Activated CD8-positive, alpha-beta memory T cell treated with anti-CD3 and anti-CD28 coated beads for 48 hours (primary cell): ENCODE data around the gene B4GALNT3.
"Not testable (repeated sequence)": the region's sequence is repeated elsewhere in the genome, so short reads cannot be mapped to it uniquely, and the experiment has no call there.

Experiments
- DNase-seq, 3 experiments: peaks; one replicate each; pipeline ENCODE4 v3.0.0-alpha.2; 2020; ENCODE audit warnings: low read depth in 2 of 3, low spot score in 2 of 3

The B4GALNT3 gene

DNA sequence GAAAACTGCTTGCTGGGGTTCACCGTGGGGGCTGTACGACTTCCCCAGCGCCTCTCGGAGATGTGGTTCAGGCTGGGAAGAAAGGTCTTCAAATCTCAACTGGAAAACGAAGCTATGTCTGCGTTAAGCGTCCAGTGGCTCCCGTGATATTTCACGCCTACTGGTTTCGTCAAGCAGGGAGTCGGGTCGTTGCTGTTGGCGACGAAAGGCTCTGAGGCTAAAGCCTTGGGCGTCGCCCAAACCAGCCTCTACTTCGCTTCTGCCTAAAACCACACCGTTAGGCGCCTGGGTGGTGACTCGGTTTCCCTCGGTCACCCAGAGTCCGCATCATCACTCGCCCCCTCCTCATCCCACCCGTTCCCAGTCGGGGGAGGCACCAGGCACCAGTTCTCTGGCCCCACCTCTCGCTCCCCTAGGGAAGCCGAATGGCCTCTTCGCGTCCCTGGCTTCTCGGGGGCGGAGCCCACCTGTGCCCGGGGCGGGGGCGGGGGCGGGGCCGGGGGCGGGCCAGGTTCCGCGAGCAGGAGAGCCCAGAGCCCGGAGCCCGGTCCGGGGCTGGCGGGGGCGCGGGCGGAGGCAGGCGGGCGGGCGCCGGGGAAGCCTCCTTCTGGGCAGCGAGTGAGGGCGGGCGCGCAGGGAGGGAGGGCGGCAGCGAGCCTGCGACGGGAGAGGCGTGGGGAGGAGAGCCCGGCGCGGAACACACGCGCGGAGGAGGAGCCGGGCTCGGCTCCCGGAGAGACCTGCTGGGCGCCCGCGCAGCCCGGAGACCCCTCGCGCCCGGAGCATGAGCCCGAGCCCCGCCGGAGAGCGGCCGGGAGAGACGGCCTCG, at the start of gene B4GALNT3:
B4GALNT3 (plus strand) TSS at position 510 of the 829 bp plus-strand sequence. CDS start 438 bp downstream, outside the sequence.
- DNase-seq, result no peak

DNA sequence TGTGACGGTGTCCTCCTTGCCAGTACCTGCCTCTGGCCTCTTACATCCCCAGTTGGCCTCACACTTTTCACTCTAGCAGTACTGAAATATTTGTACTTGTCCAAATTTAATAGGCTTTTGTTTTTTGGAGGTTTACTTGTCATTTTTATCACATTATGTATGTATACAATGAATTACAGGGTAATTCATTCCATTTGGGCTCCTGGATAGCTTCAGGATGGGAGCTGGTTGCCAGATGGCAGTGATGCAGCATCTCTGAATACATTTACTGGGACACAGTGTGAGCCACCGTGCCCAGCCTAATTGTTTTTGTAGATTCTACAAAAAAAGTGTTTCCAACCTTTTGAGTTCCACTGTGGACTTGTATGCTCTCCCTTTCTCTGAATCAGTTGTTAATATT, 44.9 kb upstream of the B4GALNT3 start:
- DNase-seq, result no peak

DNA sequence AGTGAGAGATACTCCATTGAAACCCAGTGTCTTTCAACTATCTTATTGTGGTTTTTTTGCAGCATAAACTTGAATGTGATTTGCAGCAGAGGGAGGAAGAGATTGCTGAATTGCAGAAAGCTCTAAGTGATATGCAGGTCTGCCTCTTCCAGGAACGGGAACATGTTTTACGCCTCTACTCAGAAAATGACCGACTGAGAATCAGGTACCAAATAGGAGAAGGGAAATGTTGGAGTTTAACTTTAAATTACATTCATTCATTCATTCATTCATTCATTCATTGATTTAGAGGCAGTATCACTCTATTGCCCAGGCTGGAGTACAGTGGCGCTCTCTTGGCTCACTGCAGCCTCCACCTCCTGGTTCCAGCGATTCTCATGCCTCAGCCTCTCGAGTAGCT, 41.3 kb upstream of the B4GALNT3 start:
- no peak for DNase-seq

DNA sequence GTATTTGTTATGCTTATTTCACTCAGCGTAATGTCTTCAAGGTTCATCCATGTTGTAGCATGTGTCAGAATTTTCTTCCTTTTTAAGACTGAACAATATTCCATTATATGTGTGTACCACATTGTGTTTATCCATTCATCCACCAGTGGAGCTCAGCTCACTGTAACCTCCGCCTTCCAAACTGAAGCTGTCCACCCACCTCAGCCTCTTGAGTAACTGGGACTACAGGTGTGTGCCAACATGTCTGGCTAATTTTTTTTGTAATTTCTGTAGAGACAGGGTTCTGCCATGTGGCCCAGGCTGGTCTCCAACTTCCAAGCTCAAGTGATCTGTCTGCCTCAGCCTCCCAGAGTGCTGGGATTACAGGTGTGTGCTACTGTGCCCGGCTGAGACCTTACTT, 37.2 kb upstream of the B4GALNT3 start:
- no peak for DNase-seq

DNA sequence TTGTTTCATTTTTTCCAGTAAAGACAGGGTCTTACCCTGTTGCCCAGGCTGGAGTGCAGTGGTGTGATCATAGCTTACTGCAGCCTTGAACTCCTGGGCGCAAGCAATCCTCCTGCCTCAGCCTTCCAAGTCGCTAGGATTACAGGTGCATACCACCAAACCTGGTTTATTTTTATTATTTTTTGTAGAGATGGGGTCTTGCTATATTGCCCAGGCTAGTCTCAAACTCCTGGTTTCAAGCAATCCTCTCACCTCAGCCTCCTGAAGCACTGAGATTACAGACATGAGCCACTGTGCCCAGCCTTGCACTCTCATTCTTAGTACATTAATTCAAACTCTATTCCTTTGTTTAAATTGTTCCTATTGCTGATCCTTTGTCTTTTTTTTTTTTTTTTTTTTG, 24.0 kb upstream of the B4GALNT3 start:
- not testable (repeated sequence) for DNase-seq

DNA sequence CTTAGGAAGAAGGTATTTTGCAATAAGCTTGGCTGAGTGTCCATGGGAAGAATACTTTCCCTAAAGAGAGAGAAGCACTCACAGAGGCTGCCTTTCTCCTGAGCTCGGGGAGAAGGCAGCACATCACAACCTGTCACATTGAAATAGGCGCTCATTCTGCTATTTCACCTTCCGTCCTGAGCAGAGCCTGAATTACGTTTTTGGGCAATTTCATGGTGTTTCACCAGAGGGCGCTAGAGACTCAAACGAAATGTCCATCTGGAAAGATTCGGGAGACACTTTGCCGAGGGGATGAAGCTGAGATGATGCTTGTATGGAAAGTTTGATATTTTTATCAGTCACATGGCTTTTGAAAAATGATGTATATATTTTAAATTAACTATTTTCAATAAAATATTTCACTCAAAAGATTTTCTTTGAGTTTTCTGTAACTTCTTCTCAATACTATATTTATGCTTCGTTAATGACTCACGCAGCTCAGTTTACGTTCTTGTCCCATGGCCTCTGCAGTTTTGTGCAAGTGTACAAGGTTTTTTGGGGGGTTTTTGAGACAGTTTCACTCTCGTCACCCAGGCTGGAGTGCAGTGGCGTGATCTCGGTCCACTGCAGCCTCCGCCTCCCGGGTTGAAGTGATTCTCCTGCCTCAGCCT, 17.4 kb upstream of the B4GALNT3 start:
- no peak for DNase-seq

DNA sequence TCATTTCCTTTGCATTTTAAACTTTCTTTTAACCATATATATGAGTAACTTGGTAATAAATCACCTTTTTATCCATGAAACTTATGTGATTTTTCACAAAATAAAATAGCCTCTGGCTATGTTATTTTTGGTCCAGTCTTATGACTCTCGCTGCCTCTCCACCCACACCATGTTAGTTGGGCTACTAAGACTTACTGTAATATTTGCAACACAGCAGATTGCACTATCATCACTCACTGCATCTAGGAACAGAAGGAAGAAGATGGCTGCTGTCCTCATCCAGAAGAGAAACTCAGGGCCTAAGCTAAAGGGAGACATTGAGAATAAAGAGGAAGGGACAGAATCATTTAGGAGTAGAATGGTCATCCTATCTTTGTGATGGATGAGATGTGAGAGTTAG, 12.6 kb upstream of the B4GALNT3 start:
- DNase-seq, result no peak

DNA sequence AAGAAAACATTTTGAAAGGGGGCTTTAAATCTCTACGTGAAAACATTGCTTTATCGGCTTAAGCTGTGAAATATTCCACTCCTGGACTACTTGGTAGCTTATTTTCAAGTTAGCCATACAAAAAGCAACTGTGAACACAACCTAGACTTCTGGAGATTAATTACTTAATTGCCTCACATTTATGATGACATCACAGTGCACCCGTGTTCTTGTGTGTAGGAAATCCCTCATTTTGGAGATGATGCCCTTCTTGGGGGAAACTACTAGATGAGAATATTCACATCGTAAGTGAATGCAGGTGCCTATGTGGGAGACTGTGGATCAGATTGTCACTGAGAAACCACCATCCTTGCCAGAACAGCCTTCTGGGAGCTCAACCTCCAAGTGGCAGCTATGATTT, 10.5 kb upstream of the B4GALNT3 start:
- DNase-seq, result no peak

DNA sequence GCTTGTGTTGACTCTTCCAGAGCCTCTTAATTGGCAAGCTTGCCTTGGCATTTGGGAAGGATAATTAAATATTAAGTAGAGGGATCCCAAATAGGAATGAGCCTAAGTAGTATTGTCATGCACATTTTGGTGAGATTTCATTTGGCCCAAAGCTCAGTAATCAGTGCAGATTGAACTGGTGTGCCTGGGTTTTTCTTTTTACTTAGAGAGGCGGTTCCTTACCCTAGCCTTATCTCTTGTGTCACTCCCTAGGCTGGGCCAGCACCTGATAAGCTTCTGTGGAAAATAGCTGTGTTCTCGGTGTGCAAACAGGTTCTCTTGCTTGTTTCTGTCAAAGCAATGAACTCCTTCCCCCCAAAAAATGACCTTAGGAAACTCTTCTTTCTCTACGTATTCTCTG, 9.3 kb upstream of the B4GALNT3 start:
- no peak for DNase-seq

DNA sequence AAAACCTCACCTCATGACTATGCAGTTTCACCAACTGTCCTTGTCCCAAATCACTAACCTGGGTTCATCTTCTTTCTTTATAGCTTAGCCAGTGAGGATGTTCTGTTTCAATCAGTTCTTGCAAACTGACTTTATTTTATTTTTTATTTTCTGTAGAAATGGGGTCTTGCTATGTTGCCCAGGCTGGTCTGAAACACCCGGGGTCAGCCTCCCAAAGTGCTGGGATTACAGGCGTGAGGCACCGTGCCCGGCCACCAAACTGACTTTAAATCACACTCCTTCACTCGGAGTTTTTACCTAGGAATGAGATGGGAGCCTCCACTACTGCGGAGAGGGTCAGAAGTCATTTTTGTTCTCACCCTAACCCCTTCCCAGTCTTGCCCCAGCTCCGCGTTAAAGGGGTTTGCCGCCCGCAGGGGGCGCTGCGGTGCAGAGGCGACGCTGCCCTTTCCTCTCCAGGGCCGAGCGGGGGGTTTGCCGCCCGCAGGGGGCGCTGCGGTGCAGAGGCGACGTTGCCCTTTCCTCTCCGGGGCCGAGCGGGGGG, 7.0 kb upstream of the B4GALNT3 start:
- DNase-seq, result peak; percentile 48 to 76 (median 55)

DNA sequence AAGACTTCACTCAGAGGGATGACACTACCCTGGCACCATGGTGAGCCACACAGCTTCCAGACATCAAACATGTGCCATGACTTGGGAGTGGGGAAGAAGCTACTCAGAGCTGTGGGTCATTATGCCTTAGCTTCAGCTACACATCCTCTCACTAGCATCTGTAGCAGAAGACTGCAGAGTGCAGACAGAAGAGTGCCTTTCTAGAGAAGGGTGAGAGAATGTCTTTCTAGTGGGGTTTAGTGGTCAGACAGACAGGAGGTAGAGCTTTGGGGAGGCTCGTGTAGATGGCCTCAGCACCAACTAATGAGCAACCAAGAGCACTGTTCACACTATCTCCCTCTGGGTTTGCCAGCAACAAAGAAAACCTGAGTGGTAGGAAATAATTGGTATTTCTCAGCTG, 4.9 kb upstream of the B4GALNT3 start:
- DNase-seq, result no peak

DNA sequence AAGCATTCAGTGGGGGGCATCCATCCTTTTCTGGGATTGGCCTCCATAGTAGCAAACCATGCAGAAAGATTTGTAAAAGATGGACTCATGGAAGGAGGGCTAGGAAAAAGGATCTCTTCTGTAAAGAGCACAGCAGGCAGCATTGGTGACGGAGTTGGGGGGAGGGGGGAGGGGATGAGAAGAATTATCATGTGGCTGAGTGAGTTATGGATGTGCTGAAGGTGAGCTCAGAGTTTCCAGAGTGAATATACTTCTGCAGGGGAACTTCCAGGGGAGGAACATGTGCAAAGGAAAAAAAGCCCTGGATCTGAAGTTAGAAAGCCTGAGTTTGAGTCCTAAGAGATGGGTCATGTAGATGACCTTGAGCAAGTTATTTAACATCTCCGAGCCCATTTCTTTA, 3.9 kb upstream of the B4GALNT3 start:
- DNase-seq, result no peak

DNA sequence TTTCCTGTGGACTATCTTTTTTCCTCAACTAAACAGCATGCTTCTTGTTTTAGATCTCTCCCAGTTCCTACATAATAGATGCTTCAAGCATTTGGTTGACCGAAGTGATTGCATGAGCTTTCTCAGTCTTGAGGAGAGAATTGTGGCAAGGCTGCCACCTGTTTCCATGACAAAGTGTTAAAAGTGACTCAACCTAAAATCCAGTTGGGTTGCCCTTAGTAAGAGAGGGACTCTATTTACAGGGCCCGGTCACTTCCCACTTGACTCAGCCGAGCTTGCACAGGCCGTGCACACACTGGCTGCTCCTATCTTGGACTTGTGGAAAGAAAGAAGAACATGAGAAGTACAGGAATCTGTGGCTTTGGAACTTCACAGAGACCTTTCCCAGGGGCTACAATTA, 2.1 kb upstream of the B4GALNT3 start:
- DNase-seq, result no peak

DNA sequence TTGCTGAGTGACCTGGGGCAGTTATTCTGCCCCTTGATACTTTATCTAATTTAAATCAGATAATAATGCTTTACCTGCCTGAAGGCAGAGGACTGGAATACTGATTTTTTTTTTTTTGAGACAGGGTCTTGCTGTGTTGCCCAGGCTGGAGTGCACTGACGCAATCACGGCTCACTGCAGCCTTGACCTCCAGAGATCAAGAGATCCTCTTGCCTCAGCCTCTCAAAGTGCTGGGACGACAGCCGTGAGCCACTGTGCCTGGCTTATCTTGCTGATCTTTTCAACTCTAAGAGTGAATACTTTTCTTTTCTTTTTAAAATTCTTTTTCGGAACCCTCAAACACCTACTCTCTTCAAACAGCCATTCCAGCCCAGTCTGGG, 699 bp upstream of the B4GALNT3 start:
- DNase-seq, result no peak

DNA sequence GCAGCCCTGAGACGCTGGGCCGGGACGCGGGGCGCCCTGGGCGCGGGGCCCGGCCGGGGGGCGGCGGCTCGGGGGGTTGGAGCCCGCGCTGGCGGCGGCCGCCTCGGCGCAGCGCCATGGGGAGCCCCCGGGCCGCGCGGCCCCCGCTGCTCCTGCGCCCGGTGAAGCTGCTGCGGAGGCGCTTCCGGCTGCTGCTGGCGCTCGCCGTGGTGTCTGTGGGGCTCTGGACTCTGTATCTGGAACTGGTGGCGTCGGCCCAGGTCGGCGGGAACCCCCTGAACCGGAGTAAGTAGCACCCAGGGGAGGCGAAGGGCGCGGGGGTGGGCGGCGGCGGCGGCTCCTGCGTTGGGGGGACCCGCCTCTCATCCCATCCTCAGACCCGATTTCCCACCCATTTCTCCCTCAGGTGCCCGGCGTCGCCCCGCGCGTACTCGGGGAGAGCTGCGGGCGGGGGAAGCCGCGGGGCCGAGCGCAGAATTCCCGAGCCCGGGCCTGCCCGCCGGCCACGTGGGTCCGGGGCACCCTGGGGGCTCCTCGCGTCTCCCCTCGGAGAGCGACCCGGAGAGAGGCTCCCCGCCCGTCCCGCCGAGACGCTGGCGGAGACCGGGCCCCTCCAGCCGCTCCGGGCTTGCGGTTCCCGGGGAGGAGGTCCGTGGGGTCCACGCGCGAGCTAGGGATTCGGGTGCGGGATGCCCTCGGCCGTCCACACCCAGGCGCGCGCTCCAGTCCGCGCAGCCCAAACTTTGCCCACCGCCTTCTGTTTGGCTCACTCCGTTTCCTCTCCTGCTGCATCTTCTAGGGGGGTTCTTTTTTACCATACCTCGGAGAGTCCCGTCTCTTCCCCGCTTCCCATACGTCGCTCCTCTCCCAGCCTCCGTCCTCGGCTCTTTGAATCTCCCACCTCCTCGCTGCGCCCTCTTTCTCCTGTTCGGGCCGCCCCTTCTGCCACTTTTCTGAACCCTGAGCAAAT, 807 bp downstream of the B4GALNT3 start:
- peak in 1 of 3 experiments; percentile 19 for DNase-seq

DNA sequence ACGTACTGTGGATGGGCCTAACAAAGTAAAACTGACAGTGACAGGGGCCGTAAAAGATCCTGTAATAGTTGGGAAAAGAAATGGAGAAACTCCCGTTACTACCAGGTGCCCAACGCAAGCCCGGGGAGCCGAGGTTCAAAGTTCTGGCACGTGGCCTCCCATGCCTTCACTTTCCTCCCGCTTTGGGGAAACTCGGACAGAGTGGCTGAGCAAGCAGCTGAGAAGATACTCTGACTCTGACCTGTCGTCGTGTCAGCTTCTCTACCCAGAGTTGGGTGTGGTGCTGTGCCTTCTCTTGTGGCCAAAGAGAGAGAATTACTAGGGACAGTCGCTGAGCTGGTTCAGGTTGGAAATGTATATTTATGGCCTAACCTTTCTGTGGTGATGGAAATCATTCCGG, 1.7 kb downstream of the B4GALNT3 start:
- no peak for DNase-seq

DNA sequence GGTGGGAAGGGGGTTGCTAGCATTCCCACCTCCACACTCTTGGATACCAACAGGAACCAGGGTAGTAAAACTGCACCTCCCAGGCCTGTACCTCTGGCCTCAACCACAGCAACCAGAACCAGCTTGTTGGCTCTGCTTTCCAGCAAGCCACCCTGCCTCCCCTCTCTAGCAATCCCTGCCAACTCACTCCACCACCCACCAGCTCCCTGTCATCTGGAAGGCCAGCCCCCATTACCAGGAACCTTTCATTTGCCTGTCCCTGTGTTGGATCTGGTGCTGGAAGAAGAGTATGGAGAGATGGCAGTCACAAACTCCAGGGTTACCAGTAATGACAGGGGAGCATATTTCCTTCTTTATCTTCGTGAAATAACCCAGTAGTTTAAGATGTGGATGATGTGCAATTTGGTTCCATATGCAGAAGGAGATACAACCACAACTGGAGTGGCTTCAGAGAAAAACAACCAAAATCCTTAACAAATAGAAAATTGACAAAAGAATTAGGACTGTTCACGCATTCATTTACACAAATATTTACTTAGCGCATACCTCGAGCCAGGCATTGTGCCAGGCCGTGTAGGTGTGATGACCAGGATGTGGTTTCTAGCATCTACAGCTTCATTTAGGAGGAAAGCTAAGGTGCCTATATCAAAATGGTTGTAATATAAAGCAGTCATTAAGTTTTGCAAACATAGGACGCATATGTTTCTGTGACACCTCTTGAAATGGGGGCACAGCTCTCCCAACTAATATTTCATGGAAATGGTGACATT, 3.4 kb downstream of the B4GALNT3 start:
- no peak for DNase-seq

DNA sequence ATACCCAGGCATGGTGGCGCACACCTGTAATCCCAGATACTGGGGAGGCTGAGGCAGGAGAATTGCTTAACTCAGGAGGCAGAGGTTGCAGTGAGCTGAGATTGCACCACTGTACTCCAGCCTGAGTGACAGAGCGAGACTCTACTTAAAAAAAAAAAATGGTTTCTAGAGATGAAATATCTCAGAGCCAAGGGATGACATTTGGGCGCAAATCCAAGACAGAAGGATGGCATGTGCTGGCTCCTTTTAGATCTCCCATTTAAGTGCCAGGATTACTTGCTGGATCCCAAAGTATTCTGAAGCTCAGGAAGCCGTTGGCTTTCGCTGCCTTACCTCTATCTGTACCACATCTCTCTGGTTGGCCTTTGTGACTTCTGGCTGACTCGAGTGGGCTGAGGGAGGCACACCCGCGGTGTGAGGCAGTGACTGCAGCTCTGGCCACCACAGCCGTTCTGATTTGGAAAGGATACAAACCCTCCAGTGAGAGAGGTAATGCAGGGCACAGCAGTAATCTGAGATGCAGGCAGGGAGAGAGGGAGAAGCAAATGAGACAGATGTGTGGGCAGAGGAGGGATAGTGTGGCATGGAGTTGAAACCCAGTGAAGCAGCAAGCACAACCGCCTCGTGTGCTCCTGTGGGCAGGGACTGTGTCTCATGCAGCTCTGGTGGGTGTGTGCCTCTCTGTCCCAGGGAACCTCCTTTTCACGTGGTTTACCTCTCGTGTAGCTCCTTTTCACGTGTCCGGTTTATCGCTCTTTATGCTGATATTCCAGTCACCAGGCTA, 4.9 kb downstream of the B4GALNT3 start:
- DNase-seq, result no peak

DNA sequence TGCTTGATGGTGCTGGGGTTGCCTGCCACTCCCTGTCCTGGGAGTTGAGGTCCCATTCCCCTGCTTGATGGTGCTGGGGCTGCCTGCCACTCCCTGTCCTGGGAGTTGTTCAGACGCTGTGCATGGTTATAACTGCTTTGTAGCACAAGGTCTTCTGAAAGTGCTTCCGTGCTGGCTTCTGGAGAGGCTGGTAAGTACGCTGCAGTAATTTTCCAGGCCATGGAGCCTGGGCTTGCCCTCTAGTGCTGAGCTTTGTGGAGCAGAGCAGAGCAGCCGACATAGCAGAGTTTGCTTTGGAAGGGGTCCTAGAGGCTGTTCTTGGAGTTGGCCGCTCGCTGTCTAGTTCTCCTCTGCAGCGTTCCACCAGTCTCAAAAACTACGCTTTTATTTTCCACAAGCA, 6.3 kb downstream of the B4GALNT3 start:
- no peak for DNase-seq

DNA sequence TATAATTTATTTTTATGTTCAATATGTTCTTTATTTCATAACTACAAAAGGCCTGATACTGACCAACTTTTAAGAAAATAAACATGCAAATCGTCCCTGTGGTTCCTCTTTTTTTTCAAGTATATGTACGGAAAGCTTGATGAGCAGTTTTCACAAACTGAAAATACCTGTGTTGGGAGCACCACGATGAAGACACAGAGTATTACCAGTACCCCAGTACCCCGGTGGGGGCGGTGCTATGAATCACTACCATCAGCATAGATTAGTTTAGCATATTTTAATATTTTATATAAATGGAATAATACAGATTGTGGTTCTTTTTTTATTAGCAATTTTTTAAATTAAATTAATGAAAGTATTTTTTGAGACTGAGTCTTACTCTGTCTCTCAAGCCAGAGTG, 7.0 kb downstream of the B4GALNT3 start:
- no peak for DNase-seq
